Natural killer cell (primary cell): ENCODE measurements around the gene FOXS1. TPM values are rescaled to one million over a fixed set of nuclear protein-coding genes. Genes with fewer than 3 reads are reported as not detected.

Experiments used
- ATAC-seq, 3 donors: fragments of 150-1000 bp in 2 of 3; fragments of 200-7000 bp in 1 of 3; cut with Tn5 transposase; 1 replicate in 1 of 3; 2 replicates in 2 of 3; pipeline ENCODE4 v1.10.0; 2021; ENCODE audit warnings: mild to moderate bottlenecking in 2 of 3, moderate library complexity in 2 of 3
- DNase-seq, 2 donors: peaks; one replicate each; pipeline versions ENCODE4 v3.0.0 to v3.0.0-alpha.2; 2013 to 2021; ENCODE audit warnings: mixed read lengths in 1 of 2
- H3K27ac ChIP-seq: one replicate; pipeline ENCODE4 v1.5.1; 2013; ENCODE audit warnings: mild to moderate bottlenecking, low read length
- H3K27me3 ChIP-seq: one replicate; pipeline ENCODE4 v1.6.1; 2013; ENCODE audit warnings: low read length; ENCODE audit not compliant: control insufficient read depth, insufficient read depth
- H3K36me3 ChIP-seq: one replicate; pipeline ENCODE4 v1.6.1; 2013; ENCODE audit warnings: low read length; ENCODE audit not compliant: control insufficient read depth, insufficient read depth
- H3K4me1 ChIP-seq: one replicate; pipeline ENCODE4 v1.6.1; 2013; ENCODE audit warnings: low read length; ENCODE audit not compliant: control insufficient read depth, insufficient read depth
- H3K4me3 ChIP-seq: one replicate; pipeline ENCODE4 v1.5.1; 2013; ENCODE audit warnings: low read length
- H3K9me3 ChIP-seq: one replicate; pipeline ENCODE4 v1.6.1; 2013; ENCODE audit warnings: low read length; ENCODE audit not compliant: control insufficient read depth, insufficient read depth
- H3K27ac Mint-ChIP-seq, 2 donors: one replicate each; pipeline ENCODE4 v1.8.0; 2022; ENCODE audit warnings: mild to moderate bottlenecking in 2 of 2, mixed read lengths in 2 of 2, moderate library complexity in 1 of 2
- H3K27me3 Mint-ChIP-seq, 2 donors: one replicate each; pipeline ENCODE4 v1.8.0; 2022; ENCODE audit warnings: low read depth in 2 of 2, mixed read lengths in 2 of 2
- H3K36me3 Mint-ChIP-seq: one replicate; pipeline ENCODE4 v1.8.0; 2022; ENCODE audit warnings: mixed read lengths
- H3K4me1 Mint-ChIP-seq, 2 donors: one replicate each; pipeline ENCODE4 v1.8.0; 2022; ENCODE audit warnings: mixed read lengths in 2 of 2
- H3K4me3 Mint-ChIP-seq: one replicate; pipeline ENCODE4 v1.8.0; 2022; ENCODE audit warnings: mild to moderate bottlenecking, moderate library complexity, mixed read lengths
- H3K9me3 Mint-ChIP-seq, 2 donors: one replicate each; pipeline ENCODE4 v1.8.0; 2022; ENCODE audit warnings: mixed read lengths in 2 of 2
- CTCF ChIP-seq: fragments of 200-600 bp; IDR thresholded peaks from one replicate; pipeline ENCODE4 v1.8.0; 2022; ENCODE audit warnings: antibody characterized with exemption
- WGBS: methylation state at CpG from one replicate; pipeline ENCODE4 v1.1.7; 2013; ENCODE audit warnings: missing lambda C conversion rate; ENCODE audit not compliant: insufficient coverage; 5-methylcytosine and 5-hydroxymethylcytosine counted together
- intact Hi-C: fragments of 100-400 bp; cut with micrococcal nuclease; formaldehyde crosslinking; loops from one replicate; pipeline ENCODE4 v1.14.2; 2022
- total RNA-seq, 4 donors: library from RNA; stranded (reverse); fragments of 120-200 nt in 1 of 4; gene quantifications; one replicate each; pipeline versions ENCODE4 v1.2.3 to v1.2.4, GENCODE V29; 2013 to 2022

Gene FOXS1
- total RNA-seq, 3 donors from 2014 or later (not counting 1 experiment from before 2014, with no cell fraction given), result not detected

GRCh38 chr20:31824125-31824485 lies 21.3 kb downstream of the FOXS1 start:
- no peak for TF ChIP-seq CTCF
- no peak for ATAC-seq
- Histone ChIP-seq H3K27me3 (no peaks in the 10 kb centered on the region), H3K9me3 (no peaks in the 10 kb centered on the region), H3K4me1 (peaks cover 7% of the 10 kb centered on the region), H3K27ac (no peak overlapping the region), H3K4me3 (no peak overlapping the region), H3K36me3 (no peaks in the 10 kb centered on the region)
- Mint-ChIP-seq H3K27me3 (peaks cover 0 to 4% of the 10 kb centered on the region in 2 donors), H3K36me3 (no peaks in the 10 kb centered on the region), H3K4me1 (peaks cover 0 to 6% of the 10 kb centered on the region in 2 donors), H3K9me3 (no peaks in the 10 kb centered on the region), H3K4me3 (no peak overlapping the region), H3K27ac (no peak overlapping the region)
- DNase-seq, result no peak
- WGBS, result 94% methylated on average over 4 of the region's 4 CpGs
- intact Hi-C loops, result loop anchor here (5.0 kb wide), 1 partner anchor 828 kb away; no protein-coding TSS in a partner anchor

GRCh38 chr20:31823360-31824124 lies 21.9 kb downstream of the FOXS1 start:
- H3K9me3 ChIP-seq, result no peaks in the 10 kb centered on the region
- Mint-ChIP-seq H3K27ac (no peak overlapping the region), H3K9me3 (no peaks in the 10 kb centered on the region), H3K4me1 (peaks cover 0 to 6% of the 10 kb centered on the region in 2 donors), H3K27me3 (peaks cover 0 to 4% of the 10 kb centered on the region in 2 donors), H3K4me3 (no peak overlapping the region), H3K36me3 (no peaks in the 10 kb centered on the region)
- no peak overlapping the region for H3K4me3 ChIP-seq
- no peak for ATAC-seq
- 73% methylated on average over 14 of the region's 14 CpGs for WGBS
- H3K27me3 ChIP-seq, result no peaks in the 10 kb centered on the region
- DNase-seq, result no peak
- no peak for TF ChIP-seq CTCF
- H3K36me3 ChIP-seq, result no peaks in the 10 kb centered on the region
- peaks cover 7% of the 10 kb centered on the region for H3K4me1 ChIP-seq
- H3K27ac ChIP-seq, result no peak overlapping the region
- intact Hi-C loops, result loop anchor here (5.0 kb wide), 1 partner anchor 829 kb away; no protein-coding TSS in a partner anchor

GRCh38 chr20:31822421-31823330 lies 22.7 kb downstream of the FOXS1 start:
- H3K36me3 Mint-ChIP-seq, result no peaks in the 10 kb centered on the region
- Histone ChIP-seq H3K4me1 (peaks cover 7% of the 10 kb centered on the region), H3K4me3 (no peak overlapping the region), H3K9me3 (no peaks in the 10 kb centered on the region), H3K27ac (no peak overlapping the region), H3K27me3 (no peaks in the 10 kb centered on the region), H3K36me3 (no peaks in the 10 kb centered on the region)
- peak; percentile 99 for TF ChIP-seq CTCF
- DNase-seq (peak; percentile 79 to 86), ATAC-seq (peak; percentile 83 to 98 (median 97))
- intact Hi-C loops, result loop anchor here (1.0 to 5.0 kb wide), 4 partner anchors 24 to 830 kb away; no protein-coding TSS in a partner anchor
- peaks cover 0 to 6% of the 10 kb centered on the region in 2 donors for H3K4me1 Mint-ChIP-seq
- 9% methylated on average over 24 of the region's 29 CpGs for WGBS
- no peak overlapping the region for H3K27ac Mint-ChIP-seq
- H3K9me3 Mint-ChIP-seq, result no peaks in the 10 kb centered on the region
- H3K4me3 Mint-ChIP-seq, result no peak overlapping the region
- peaks cover 0 to 4% of the 10 kb centered on the region in 2 donors for H3K27me3 Mint-ChIP-seq
